ENCODE results near the gene PPME1. TPM values are rescaled to one million over a fixed set of nuclear protein-coding genes. Genes with fewer than 3 reads are reported as not detected.
A peak's percentile ranks its signal among the peaks of the same experiment; 100 is the strongest.

The PPME1 gene
- total and polyA plus RNA-seq, 2 donors (not counting 1 experiment from before 2014, with no cell fraction given) = 11.2 to 23.6 TPM

- ChIA-PET POLR2A (no interaction called here), CTCF (no interaction called here)
- no peak for ATAC-seq (ENCODE audit: low read depth)
- Histone ChIP-seq H3K79me2 (ENCODE audit: control insufficient read depth, insufficient read depth, low read length) (peaks cover 36% of the 10 kb centered on the region), H3K4me1 (ENCODE audit: control insufficient read depth in 2 of 2, insufficient read depth in 2 of 2, low read length in 2 of 2) (peaks cover 22 to 26% of the 10 kb centered on the region in 2 donors), H3K4me3 (ENCODE audit: control extremely low read depth in 1 of 5, extremely low read depth in 1 of 5, insufficient read depth in 1 of 5, low read depth in 2 of 5, low read length in 4 of 5) (no peak overlapping the region), H2AFZ (ENCODE audit: insufficient read depth, low read depth, low read length, poor library complexity, severe bottlenecking) (no peak overlapping the region), H3K36me3 (replicated peaks in 1 of 2; ENCODE audit: control extremely low read depth in 1 of 2, control insufficient read depth in 1 of 2, extremely low read depth in 1 of 2, insufficient read depth in 2 of 2, low read length in 1 of 2) (peaks cover 1 to 24% of the 10 kb centered on the region in 2 experiments), H3K9ac (ENCODE audit: low read length) (no peak overlapping the region), H3K27ac (ENCODE audit: low read length in 2 of 2) (no peak overlapping the region), H3K9me3 (ENCODE audit: control extremely low read depth in 1 of 3, control insufficient read depth in 2 of 3, insufficient read depth in 1 of 3, low read length in 2 of 3) (no peaks in the 10 kb centered on the region), H3K4me2 (replicated peaks; ENCODE audit: low read depth, low read length, poor library complexity, severe bottlenecking) (no peak overlapping the region), H3K27me3 (replicated peaks in 1 of 4; ENCODE audit: control extremely low read depth in 1 of 4, control insufficient read depth in 3 of 4, insufficient read depth in 4 of 4, low read length in 3 of 4) (no peaks in the 10 kb centered on the region), H4K20me1 (ENCODE audit: control insufficient read depth, insufficient read depth, low read length, poor library complexity, severe bottlenecking) (no peaks in the 10 kb centered on the region)
- TF ChIP-seq CTCF (IDR thresholded peaks at IDR 0.05) (no peak), EZH2 (IDR thresholded peaks at IDR 0.05; ENCODE audit: borderline replicate concordance, insufficient read depth, low read depth, low read length, poor library complexity, severe bottlenecking) (no peak)
- no peaks in the 10 kb centered on the region for H3K9me3 Mint-ChIP-seq (ENCODE audit: insufficient read depth)
- H3K4me1 Mint-ChIP-seq = peaks cover 3% of the 10 kb centered on the region
- DNase-seq = no peak
- 67% methylated on average over 1 of the region's 3 CpGs for WGBS (ENCODE audit: insufficient coverage)
- H3K27me3 Mint-ChIP-seq = no peaks in the 10 kb centered on the region
- no peak overlapping the region for H3K27ac Mint-ChIP-seq
- H3K4me3 Mint-ChIP-seq = no peak overlapping the region
- intact Hi-C loops (cut with micrococcal nuclease) = no loop called here
Measured at GRCh38 chr11:74168838-74169237, 2.3 kb upstream of the PPME1 start.

- peaks cover 22 to 26% of the 10 kb centered on the region in 2 donors for H3K4me1 ChIP-seq (ENCODE audit: control insufficient read depth in 2 of 2, insufficient read depth in 2 of 2, low read length in 2 of 2)
- peak overlapping the region; percentile 92 for H3K9ac ChIP-seq (ENCODE audit: low read length)
- peak overlapping the region; percentile 96 for H3K4me2 ChIP-seq (replicated peaks; ENCODE audit: low read depth, low read length, poor library complexity, severe bottlenecking)
- no peaks in the 10 kb centered on the region for H3K27me3 ChIP-seq (replicated peaks in 1 of 4; ENCODE audit: control extremely low read depth in 1 of 4, control insufficient read depth in 3 of 4, insufficient read depth in 4 of 4, low read length in 3 of 4)
- no peaks in the 10 kb centered on the region for H3K9me3 ChIP-seq (ENCODE audit: control extremely low read depth in 1 of 3, control insufficient read depth in 2 of 3, insufficient read depth in 1 of 3, low read length in 2 of 3)
- H4K20me1 ChIP-seq (ENCODE audit: control insufficient read depth, insufficient read depth, low read length, poor library complexity, severe bottlenecking) = no peaks in the 10 kb centered on the region
- peak overlapping the region; percentile 82 to 95 (median 85) for H3K4me3 ChIP-seq (ENCODE audit: control extremely low read depth in 1 of 5, extremely low read depth in 1 of 5, insufficient read depth in 1 of 5, low read depth in 2 of 5, low read length in 4 of 5)
- no peak overlapping the region for H3K4me3 Mint-ChIP-seq
- ChIA-PET POLR2A (interaction anchor here (1.0 to 2.3 kb wide), 3 partner anchors 188 to 409 kb away, joined by 3 to 8 read pairs (median 4); partner anchors contain the start of genes RAB6A and UCP2), CTCF (interaction anchor here (0.6 kb wide), 1 partner anchor 89 kb away, joined by 3 read pairs; no protein-coding TSS in a partner anchor)
- H3K4me1 Mint-ChIP-seq = peaks cover 6% of the 10 kb centered on the region
- H3K79me2 ChIP-seq (ENCODE audit: control insufficient read depth, insufficient read depth, low read length) = peaks cover 40% of the 10 kb centered on the region
- H3K27ac Mint-ChIP-seq = no peak overlapping the region
- WGBS (ENCODE audit: insufficient coverage) = 17% methylated on average over 9 of the region's 9 CpGs
- H2AFZ ChIP-seq (ENCODE audit: insufficient read depth, low read depth, low read length, poor library complexity, severe bottlenecking) = peak overlapping the region; percentile 99
- intact Hi-C loops (cut with micrococcal nuclease) = loop anchor here (2.0 to 5.0 kb wide), 4 partner anchors 187 to 577 kb away; partner anchors contain the start of genes COA4, PAAF1, RNF169 and UCP2
- no peaks in the 10 kb centered on the region for H3K9me3 Mint-ChIP-seq (ENCODE audit: insufficient read depth)
- no peaks in the 10 kb centered on the region for H3K27me3 Mint-ChIP-seq
- H3K27ac ChIP-seq (ENCODE audit: low read length in 2 of 2) = peak overlapping the region in 1 of 2 donors; percentile 80
- no peak for ATAC-seq (ENCODE audit: low read depth)
- no peak for TF ChIP-seq CTCF (IDR thresholded peaks at IDR 0.05)
- TF ChIP-seq EZH2 (IDR thresholded peaks at IDR 0.05; ENCODE audit: borderline replicate concordance, insufficient read depth, low read depth, low read length, poor library complexity, severe bottlenecking) = no peak
- H3K36me3 ChIP-seq (replicated peaks in 1 of 2; ENCODE audit: control extremely low read depth in 1 of 2, control insufficient read depth in 1 of 2, extremely low read depth in 1 of 2, insufficient read depth in 2 of 2, low read length in 1 of 2) = peaks cover 1 to 16% of the 10 kb centered on the region in 2 experiments
- DNase-seq = no peak
Measured at GRCh38 chr11:74169738-74170458, 1.2 kb upstream of the PPME1 start.

Measured in B cell (primary cell).